ENCODE measurements around the gene ING3. TPM values are rescaled to one million over a fixed set of nuclear protein-coding genes. Genes with fewer than 3 reads are reported as not detected.

ING3 gene
- total RNA-seq, 2 experiments from 2014 or later: 19.0 to 20.0 TPM

DNA sequence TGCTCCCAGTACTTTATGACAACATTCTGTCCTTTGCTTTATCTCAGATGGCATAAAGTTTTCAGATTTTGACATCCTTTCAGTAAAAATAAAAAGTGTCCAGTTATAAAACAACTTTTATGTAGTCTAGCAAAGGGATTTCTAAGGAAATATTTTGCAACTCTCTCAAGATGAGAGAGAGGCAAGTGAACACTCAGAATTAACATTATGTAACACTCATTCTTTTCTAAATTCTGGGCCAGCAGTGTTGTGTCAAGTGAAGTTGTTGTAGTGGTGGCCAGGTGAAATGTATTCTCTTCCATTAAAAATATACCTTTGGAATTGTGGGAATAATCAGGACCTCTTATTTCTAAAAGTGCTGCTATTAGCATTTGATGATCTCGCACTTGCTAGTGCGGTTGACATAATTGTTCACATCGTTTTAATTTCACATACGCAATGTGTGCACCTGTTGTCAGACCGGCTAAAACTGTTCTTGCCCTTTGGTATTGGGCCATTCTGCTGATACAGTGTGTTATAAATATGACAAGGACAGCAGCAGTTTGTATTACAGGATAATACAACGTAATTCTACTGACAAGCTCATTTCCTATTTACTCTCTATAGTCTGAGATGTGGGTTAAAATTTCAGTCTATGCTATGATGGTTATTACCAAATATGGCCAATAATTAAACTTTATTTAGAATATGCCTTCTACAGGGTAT lies 61.7 kb downstream of the ING3 start:
- POLR2A ChIA-PET: no interaction called here
- H3K27ac Mint-ChIP-seq: no peak overlapping the region
- no peaks in the 10 kb centered on the region for H3K36me3 Mint-ChIP-seq (ENCODE audit: low read depth)
- CTCF ChIA-PET: no interaction called here
- ATAC-seq (no peak), DNase-seq (no peak)
- H3K4me1 Mint-ChIP-seq (ENCODE audit: low read depth): no peaks in the 10 kb centered on the region
- no peak overlapping the region for H3K4me3 Mint-ChIP-seq
- peaks cover 6% of the 10 kb centered on the region for H3K27me3 Mint-ChIP-seq (ENCODE audit: low read depth)
- H3K9me3 Mint-ChIP-seq (ENCODE audit: insufficient read depth): no peaks in the 10 kb centered on the region

DNA sequence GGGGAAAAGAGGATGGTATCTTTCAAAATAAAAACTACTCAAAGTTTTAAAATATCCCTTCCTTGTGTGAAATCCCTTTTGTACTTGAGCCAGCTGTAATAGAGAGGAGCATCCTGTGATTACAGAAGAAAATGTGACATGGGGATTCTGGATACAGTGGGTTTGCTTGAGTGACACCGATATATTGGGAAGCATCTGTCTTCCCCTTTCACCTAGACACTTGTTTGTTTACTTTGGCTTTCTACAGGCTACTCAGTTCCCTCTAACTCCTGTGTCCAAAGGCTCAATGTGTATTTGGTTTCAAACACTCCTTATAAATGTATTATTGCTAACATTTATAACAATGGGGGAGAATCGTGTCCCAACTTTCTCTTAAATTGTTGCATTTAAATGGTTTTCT lies 62.3 kb downstream of the ING3 start:
- Mint-ChIP-seq H3K27me3 (ENCODE audit: low read depth) (peaks cover 2% of the 10 kb centered on the region), H3K27ac (no peak overlapping the region), H3K4me1 (ENCODE audit: low read depth) (no peaks in the 10 kb centered on the region), H3K36me3 (ENCODE audit: low read depth) (no peaks in the 10 kb centered on the region), H3K4me3 (no peak overlapping the region), H3K9me3 (ENCODE audit: insufficient read depth) (no peaks in the 10 kb centered on the region)
- ATAC-seq (no peak), DNase-seq (no peak)
- ChIA-PET CTCF (no interaction called here), POLR2A (no interaction called here)

DNA sequence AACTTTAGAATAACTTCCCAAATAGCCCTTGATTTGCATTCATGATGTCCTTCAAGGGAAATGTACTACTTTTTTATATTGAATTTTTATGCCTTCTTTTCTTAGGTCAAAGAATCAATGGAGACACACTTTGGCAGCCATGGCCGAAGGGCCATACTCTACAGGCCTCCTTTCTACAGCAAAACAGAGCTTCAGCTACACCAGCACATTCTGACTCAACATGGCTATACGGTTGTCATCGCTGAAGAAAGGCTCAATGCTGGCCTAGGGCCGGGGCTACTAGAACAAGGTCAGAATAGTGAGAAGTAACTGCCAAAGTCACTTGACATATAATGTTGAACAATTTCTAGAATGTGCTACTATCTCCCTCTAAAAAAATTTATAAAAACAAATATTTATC lies 65.0 kb downstream of the ING3 start:
- H3K9me3 Mint-ChIP-seq (ENCODE audit: insufficient read depth): no peaks in the 10 kb centered on the region
- H3K4me1 Mint-ChIP-seq (ENCODE audit: low read depth): no peaks in the 10 kb centered on the region
- no peak for ATAC-seq
- H3K27ac Mint-ChIP-seq: no peak overlapping the region
- CTCF ChIA-PET: no interaction called here
- POLR2A ChIA-PET: no interaction called here
- no peak overlapping the region for H3K4me3 Mint-ChIP-seq
- H3K36me3 Mint-ChIP-seq (ENCODE audit: low read depth): no peaks in the 10 kb centered on the region
- no peak for DNase-seq
- H3K27me3 Mint-ChIP-seq (ENCODE audit: low read depth): peaks cover 2% of the 10 kb centered on the region

DNA sequence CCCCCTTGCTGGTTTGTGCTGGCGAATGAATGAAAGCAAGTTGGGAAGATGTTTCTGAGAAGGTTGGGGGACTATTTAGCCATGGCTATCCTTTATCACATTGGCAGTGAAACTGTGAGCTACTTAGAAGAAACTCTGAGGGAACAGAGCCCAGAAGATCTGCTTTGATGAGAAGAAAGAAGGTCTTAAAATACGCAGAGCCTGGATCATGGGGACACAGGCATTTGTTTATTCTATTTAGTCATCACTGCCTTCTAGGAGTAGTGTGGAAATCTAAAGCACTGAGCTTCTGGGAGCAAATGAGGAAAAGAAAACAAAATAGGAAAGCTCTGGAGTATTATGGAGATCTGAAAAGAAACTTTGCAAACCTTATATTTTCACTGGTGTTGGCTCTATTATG lies 66.4 kb downstream of the ING3 start:
- Mint-ChIP-seq H3K27ac (no peak overlapping the region), H3K4me3 (no peak overlapping the region), H3K4me1 (ENCODE audit: low read depth) (no peaks in the 10 kb centered on the region), H3K9me3 (ENCODE audit: insufficient read depth) (no peaks in the 10 kb centered on the region), H3K36me3 (ENCODE audit: low read depth) (no peaks in the 10 kb centered on the region), H3K27me3 (ENCODE audit: low read depth) (peaks cover 2% of the 10 kb centered on the region)
- ChIA-PET CTCF (interaction anchor here (1.3 kb wide), 1 partner anchor 30 kb away, joined by 3 read pairs; no protein-coding TSS in a partner anchor), POLR2A (no interaction called here)
- no peak for ATAC-seq
- no peak for DNase-seq

DNA sequence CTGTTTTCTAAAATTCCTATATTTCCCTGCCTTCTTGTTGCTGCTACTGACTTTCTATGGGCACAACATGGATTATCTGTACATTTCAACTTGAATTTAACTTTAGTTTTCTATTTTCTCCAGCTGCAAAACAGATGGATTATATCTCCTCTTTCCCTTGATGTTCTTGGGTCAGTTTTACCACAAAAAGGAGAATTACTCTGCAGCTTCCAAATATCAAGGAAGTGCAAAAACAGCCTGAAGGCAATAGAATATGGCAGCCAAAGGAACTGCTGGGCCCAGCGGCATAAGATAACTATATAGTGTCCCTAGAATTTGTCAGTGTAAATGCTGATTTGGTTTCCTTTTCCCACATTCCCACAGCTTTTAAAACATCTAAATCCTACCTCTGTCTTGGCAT lies 67.0 kb downstream of the ING3 start:
- POLR2A ChIA-PET: no interaction called here
- H3K36me3 Mint-ChIP-seq (ENCODE audit: low read depth): no peaks in the 10 kb centered on the region
- ATAC-seq: no peak
- no peaks in the 10 kb centered on the region for H3K9me3 Mint-ChIP-seq (ENCODE audit: insufficient read depth)
- H3K27ac Mint-ChIP-seq: no peak overlapping the region
- H3K4me1 Mint-ChIP-seq (ENCODE audit: low read depth): no peaks in the 10 kb centered on the region
- DNase-seq: no peak
- no peak overlapping the region for H3K4me3 Mint-ChIP-seq
- H3K27me3 Mint-ChIP-seq (ENCODE audit: low read depth): peaks cover 2% of the 10 kb centered on the region
- CTCF ChIA-PET: interaction anchor here (1.3 kb wide), 1 partner anchor 31 kb away, joined by 3 read pairs; no protein-coding TSS in a partner anchor

DNA sequence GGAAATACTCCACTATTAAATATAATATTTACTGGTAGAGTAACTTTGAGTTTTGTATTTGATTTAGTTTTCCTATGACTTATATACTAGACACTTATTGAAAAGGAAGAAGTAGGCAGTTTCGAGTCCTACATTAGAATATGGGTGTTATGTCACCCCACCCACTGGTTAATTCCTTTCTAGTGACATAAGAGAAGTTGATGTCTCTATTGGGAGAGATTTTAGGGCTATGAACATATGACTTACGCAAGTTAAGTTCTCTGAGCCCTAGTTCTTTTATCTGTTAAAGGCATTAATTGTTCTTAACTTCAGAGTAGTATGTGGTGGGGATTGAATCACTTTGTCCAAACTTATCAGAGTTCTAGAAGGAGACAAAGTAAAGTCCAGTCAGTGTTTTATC lies 68.4 kb downstream of the ING3 start:
- DNase-seq (no peak), ATAC-seq (no peak)
- CTCF ChIA-PET: no interaction called here
- Mint-ChIP-seq H3K36me3 (ENCODE audit: low read depth) (no peaks in the 10 kb centered on the region), H3K9me3 (ENCODE audit: insufficient read depth) (no peaks in the 10 kb centered on the region), H3K27me3 (ENCODE audit: low read depth) (peaks cover 2% of the 10 kb centered on the region), H3K27ac (no peak overlapping the region), H3K4me1 (ENCODE audit: low read depth) (no peaks in the 10 kb centered on the region), H3K4me3 (no peak overlapping the region)
- POLR2A ChIA-PET: no interaction called here

DNA sequence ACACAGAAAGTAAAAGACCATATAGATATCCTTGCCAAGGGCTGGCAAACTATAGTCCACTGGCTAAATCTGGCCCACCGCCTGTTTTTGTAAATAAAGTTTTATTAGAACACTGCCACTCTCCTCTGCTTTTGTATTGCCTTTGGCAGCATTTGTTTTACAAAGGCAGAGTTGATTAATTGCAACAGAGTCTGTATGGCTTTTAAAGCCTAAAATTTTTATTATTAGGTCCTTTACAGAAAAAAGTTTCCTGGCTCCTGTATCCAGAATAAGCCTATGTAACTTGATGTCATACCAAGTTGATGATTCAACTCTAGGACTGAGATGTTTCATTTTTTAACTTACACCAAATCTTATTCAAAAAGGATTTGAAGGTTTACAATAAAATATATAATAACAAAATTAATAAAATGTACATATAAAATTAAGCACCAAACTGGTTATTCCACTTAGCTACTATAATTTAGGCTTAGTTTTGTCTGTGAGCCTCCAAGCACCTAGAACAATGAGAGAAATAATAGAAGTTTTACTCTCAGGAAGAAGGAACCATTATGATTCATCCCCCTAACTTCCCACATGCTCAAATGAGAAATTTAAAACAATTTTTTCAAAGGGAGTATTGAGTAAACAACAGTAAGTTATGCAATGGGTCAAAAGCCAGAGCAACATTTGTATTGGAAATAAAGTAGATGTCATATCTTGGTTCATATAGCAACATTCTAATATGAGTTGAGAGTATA lies 69.8 kb downstream of the ING3 start:
- Mint-ChIP-seq H3K4me1 (ENCODE audit: low read depth) (no peaks in the 10 kb centered on the region), H3K4me3 (no peak overlapping the region), H3K9me3 (ENCODE audit: insufficient read depth) (no peaks in the 10 kb centered on the region), H3K27ac (no peak overlapping the region), H3K27me3 (ENCODE audit: low read depth) (peaks cover 2% of the 10 kb centered on the region), H3K36me3 (ENCODE audit: low read depth) (no peaks in the 10 kb centered on the region)
- ATAC-seq (no peak), DNase-seq (no peak)
- CTCF ChIA-PET: interaction anchor here (0.6 kb wide), 1 partner anchor 10 kb away, joined by 3 read pairs; no protein-coding TSS in a partner anchor
- POLR2A ChIA-PET: no interaction called here

DNA sequence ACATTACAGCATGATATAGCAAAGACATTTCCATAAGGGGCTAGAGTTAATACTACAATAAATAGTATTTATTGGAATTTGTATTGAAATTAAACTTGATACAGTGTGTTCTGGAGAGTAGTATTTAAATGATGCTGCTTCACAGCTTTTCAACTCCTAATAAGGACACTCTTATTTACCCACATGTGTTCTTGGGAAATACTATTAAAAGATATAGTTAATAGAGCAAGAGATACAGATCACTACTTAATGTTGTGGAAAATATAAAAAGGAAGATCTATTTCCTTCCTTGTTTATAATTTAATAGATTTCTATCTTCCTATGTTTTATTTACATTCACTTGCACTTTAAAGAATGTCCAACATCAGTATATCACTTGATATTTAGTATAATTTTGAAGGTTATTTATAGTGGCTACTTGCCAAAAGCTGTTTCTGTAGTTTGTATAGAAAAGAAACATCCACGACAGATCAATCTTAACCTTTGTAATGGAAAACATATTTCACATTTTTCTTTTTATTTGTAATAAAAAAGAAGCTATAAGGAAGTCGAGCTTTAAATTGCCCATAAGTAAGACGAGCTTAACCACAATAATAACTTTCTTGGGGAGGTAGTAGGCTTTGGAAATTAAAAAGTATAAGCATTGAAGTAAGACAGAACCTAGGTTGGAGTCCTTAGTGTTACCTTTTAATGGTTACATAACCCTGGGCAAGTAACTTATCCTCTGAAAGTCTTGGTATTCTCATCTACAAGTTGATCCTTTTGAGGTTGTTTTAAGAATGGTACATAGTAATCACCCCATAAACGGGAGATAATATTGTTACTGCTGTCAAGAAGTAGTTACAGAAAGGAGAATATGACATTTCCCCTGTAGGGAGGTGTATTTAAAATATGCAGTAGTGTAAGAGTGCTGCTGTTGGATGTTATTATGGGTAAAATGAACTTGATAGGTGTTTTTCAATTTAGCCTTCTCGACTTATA lies 70.7 kb downstream of the ING3 start:
- DNase-seq (no peak), ATAC-seq (no peak)
- Mint-ChIP-seq H3K27ac (no peak overlapping the region), H3K36me3 (ENCODE audit: low read depth) (no peaks in the 10 kb centered on the region), H3K4me3 (no peak overlapping the region), H3K27me3 (ENCODE audit: low read depth) (peaks cover 2% of the 10 kb centered on the region), H3K4me1 (ENCODE audit: low read depth) (peaks cover 5% of the 10 kb centered on the region), H3K9me3 (ENCODE audit: insufficient read depth) (no peaks in the 10 kb centered on the region)
- ChIA-PET POLR2A (no interaction called here), CTCF (no interaction called here)

DNA sequence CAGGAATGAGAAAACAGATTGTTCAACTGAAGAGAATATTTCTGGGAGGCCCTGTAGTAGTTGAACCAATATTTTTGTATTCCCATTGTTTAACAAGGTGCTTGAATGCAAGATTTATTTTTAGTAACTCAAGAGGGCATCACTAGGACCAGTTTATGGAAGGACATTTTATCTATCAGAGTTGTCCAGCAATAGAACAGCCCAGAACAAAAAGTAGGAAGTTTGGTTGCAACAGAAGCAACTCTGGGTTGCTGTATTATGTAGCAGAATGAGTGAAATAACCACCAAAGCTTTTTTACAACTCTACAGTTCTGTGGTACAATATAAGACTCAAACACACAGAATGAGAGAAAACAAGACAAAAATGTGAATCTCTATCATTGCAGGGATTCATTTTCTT lies 72.6 kb downstream of the ING3 start:
- POLR2A ChIA-PET: no interaction called here
- Mint-ChIP-seq H3K4me1 (ENCODE audit: low read depth) (peaks cover 7% of the 10 kb centered on the region), H3K36me3 (ENCODE audit: low read depth) (no peaks in the 10 kb centered on the region), H3K27me3 (ENCODE audit: low read depth) (no peaks in the 10 kb centered on the region), H3K4me3 (no peak overlapping the region), H3K27ac (no peak overlapping the region), H3K9me3 (ENCODE audit: insufficient read depth) (no peaks in the 10 kb centered on the region)
- ATAC-seq (no peak), DNase-seq (no peak)
- CTCF ChIA-PET: no interaction called here

DNA sequence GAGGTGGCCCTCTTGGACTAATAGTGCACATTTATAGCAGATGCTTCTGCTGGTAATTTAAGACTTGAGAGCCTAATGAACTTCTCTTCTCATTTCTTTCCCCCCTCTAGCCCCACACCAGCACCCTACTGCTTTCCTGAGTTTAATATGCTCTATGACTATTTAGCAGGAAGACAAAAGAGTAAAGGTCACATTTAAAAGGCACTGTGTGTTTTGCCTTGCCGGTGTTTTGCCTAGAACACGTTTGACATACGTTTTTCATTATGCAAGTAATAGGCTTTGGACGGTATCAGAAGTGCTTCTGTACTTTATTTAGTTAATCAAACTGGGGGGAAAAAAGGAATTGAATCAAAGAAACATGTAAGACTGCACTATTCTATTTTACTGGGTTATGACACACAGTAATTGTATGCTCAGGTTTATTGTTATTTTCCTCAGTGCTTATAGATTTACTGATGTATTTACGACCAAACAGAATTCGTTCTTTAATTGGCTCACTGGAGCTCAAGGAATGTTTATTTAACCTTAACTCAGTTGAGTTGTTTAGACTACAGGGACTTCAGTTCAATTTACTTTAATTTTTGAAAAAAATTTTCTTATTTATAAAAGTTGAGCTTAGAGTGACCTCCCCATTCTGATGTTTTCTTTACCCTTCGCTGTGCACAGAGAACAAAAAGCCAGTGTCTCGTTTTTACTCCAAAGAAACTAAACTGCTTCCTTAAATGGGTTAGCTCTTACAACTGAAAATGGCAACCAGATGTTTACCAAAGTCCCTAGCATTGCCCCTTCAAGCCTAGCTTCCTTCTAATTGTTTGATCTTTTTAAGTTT lies 73.3 kb downstream of the ING3 start:
- ChIA-PET CTCF (interaction anchor here (1.8 kb wide), 1 partner anchor 37 kb away, joined by 6 read pairs; no protein-coding TSS in a partner anchor), POLR2A (no interaction called here)
- Mint-ChIP-seq H3K4me1 (ENCODE audit: low read depth) (peaks cover 7% of the 10 kb centered on the region), H3K36me3 (ENCODE audit: low read depth) (no peaks in the 10 kb centered on the region), H3K4me3 (no peak overlapping the region), H3K27me3 (ENCODE audit: low read depth) (peaks cover 3% of the 10 kb centered on the region), H3K27ac (no peak overlapping the region), H3K9me3 (ENCODE audit: insufficient read depth) (no peaks in the 10 kb centered on the region)
- ATAC-seq: no peak
- DNase-seq: no peak

DNA sequence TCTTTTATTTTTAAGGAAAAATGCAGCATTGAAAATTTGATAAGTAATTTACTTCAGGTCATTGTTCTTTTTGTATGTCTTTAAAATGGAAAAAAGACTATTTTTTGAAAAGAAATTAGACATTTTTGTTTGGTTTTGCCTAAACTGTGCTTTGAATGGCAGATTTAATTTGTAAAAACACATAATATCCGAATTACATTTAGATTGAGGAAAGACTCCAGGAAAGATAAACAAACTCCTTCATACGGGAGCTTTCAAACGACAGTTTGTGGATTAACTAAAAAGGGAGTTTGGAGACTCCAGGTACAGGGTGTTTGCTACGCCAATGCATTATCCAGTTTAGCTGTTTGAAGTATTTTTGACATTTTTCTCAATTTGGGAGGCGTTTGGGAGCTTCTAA lies 74.0 kb downstream of the ING3 start:
- POLR2A ChIA-PET: no interaction called here
- no peaks in the 10 kb centered on the region for H3K9me3 Mint-ChIP-seq (ENCODE audit: insufficient read depth)
- no peak overlapping the region for H3K4me3 Mint-ChIP-seq
- ATAC-seq (no peak), DNase-seq (no peak)
- no peak overlapping the region for H3K27ac Mint-ChIP-seq
- H3K4me1 Mint-ChIP-seq (ENCODE audit: low read depth): peaks cover 7% of the 10 kb centered on the region
- CTCF ChIA-PET: interaction anchor here (1.8 kb wide), 1 partner anchor 38 kb away, joined by 6 read pairs; no protein-coding TSS in a partner anchor
- H3K36me3 Mint-ChIP-seq (ENCODE audit: low read depth): no peaks in the 10 kb centered on the region
- peaks cover 3% of the 10 kb centered on the region for H3K27me3 Mint-ChIP-seq (ENCODE audit: low read depth)

All from activated CD8-positive, alpha-beta T cell treated with anti-CD3 and anti-CD28 coated beads, Interleukin-2, amount 10 ng/mL, durations not matched to agents 7 days and 5 days (primary cell).